Epithelial cell of proximal tubule (primary cell): ENCODE measurements around the gene ARSI. TPM values are rescaled to one million over a fixed set of nuclear protein-coding genes. Genes with fewer than 3 reads are reported as not detected.

Experiments used
- DNase-seq: peaks from one replicate; pipeline ENCODE4 v3.0.0-alpha.2; 2011; ENCODE audit warnings: low read depth
- H3K4me3 ChIP-seq: 2 replicates; pipeline ENCODE4 v1.5.1; 2011; ENCODE audit warnings: low read depth, mild to moderate bottlenecking, low read length
- CTCF ChIP-seq: conservative IDR thresholded peaks from 2 replicates; pipeline ENCODE4 v1.5.1; 2012; ENCODE audit warnings: low read depth, mild to moderate bottlenecking, low read length
- total RNA-seq: library from RNA; depleted of rRNA; stranded (reverse); fragments of >200 nt; gene quantifications from 2 replicates; pipeline ENCODE4 v1.2.3, GENCODE V29; 2015

ARSI gene
- total RNA-seq, 1 donor from 2014 or later = 5.7 TPM

GRCh38 chr5:150299571-150300327 is 3.0 kb downstream of the ARSI start:
- DNase-seq = no peak
- no peak overlapping the region for H3K4me3 ChIP-seq
- TF ChIP-seq CTCF = no peak

- no peak for TF ChIP-seq CTCF
- no peak overlapping the region for H3K4me3 ChIP-seq
- DNase-seq = peak; percentile 39
Observed at GRCh38 chr5:150298701-150299451, 3.8 kb downstream of the ARSI start.

GRCh38 chr5:150297934-150298595 is 4.6 kb downstream of the ARSI start:
- H3K4me3 ChIP-seq = no peak overlapping the region
- no peak for TF ChIP-seq CTCF
- no peak for DNase-seq

- DNase-seq = no peak
- no peak for TF ChIP-seq CTCF
- H3K4me3 ChIP-seq = no peak overlapping the region
Observed at GRCh38 chr5:150297236-150297890, 5.3 kb downstream of the ARSI start.

GRCh38 chr5:150296496-150296895 is 6.2 kb downstream of the ARSI start:
- H3K4me3 ChIP-seq = no peak overlapping the region
- no peak for DNase-seq
- TF ChIP-seq CTCF = no peak

GRCh38 chr5:150295741-150296486 is 6.8 kb downstream of the ARSI start:
- no peak for DNase-seq
- H3K4me3 ChIP-seq = no peak overlapping the region
- TF ChIP-seq CTCF = no peak
